ENCODE results near the gene PIGN.

The PIGN gene

GRCh38 chr18:62106271-62106670 is 80.6 kb downstream of the PIGN start:
- no peak for DNase-seq

- no peak for DNase-seq
Observed at GRCh38 chr18:62105376-62105775, 81.5 kb downstream of the PIGN start.

- DNase-seq, result no peak
Observed at GRCh38 chr18:62102221-62102620, 84.6 kb downstream of the PIGN start.

- no peak for DNase-seq
Observed at GRCh38 chr18:62101321-62101721, 85.5 kb downstream of the PIGN start.

GRCh38 chr18:62098960-62099359 is 87.9 kb downstream of the PIGN start:
- DNase-seq, result no peak

- DNase-seq, result no peak
Observed at GRCh38 chr18:62097698-62098097, 89.2 kb downstream of the PIGN start.

GRCh38 chr18:62091487-62092120 is 95.3 kb downstream of the PIGN start:
- DNase-seq, result no peak

GRCh38 chr18:62089174-62089573 is 97.7 kb downstream of the PIGN start:
- DNase-seq, result no peak

GRCh38 chr18:62088156-62088555 is 98.7 kb downstream of the PIGN start:
- no peak for DNase-seq

GRCh38 chr18:62085756-62086155 is 101.1 kb downstream of the PIGN start:
- no peak for DNase-seq

GRCh38 chr18:62081761-62082294 is 105.0 kb downstream of the PIGN start:
- DNase-seq, result no peak

- DNase-seq, result no peak
Observed at GRCh38 chr18:62081248-62081647, 105.6 kb downstream of the PIGN start.

- DNase-seq, result no peak
Observed at GRCh38 chr18:62080172-62080900, 106.5 kb downstream of the PIGN start.

GRCh38 chr18:62073461-62074281 is 113.2 kb downstream of the PIGN start:
- DNase-seq, result no peak

GRCh38 chr18:62072370-62072769 is 114.5 kb downstream of the PIGN start:
- DNase-seq, result no peak

GRCh38 chr18:62071071-62071470 is 115.8 kb downstream of the PIGN start:
- DNase-seq, result no peak

- no peak for DNase-seq
Observed at GRCh38 chr18:62070302-62070701, 116.6 kb downstream of the PIGN start.

- DNase-seq, result no peak
Observed at GRCh38 chr18:62069556-62069955, 117.3 kb downstream of the PIGN start.

- no peak for DNase-seq
Observed at GRCh38 chr18:62066102-62066818, 120.6 kb downstream of the PIGN start.

GRCh38 chr18:62064361-62064760 is 122.5 kb downstream of the PIGN start:
- DNase-seq, result no peak

- DNase-seq, result no peak
Observed at GRCh38 chr18:62061821-62062478, 124.9 kb downstream of the PIGN start.

- no peak for DNase-seq
Observed at GRCh38 chr18:62060820-62061219, 126.0 kb downstream of the PIGN start.

Data from NCI-H1048 (cell line).